B cell (primary cell): ENCODE measurements around the gene LAMA4. TPM values are rescaled to one million over a fixed set of nuclear protein-coding genes. Genes with fewer than 3 reads are reported as not detected.

Source experiments
- ATAC-seq: fragments of 200-7000 bp; cut with Tn5 transposase; one replicate; pipeline ENCODE4 v1.10.0; 2021; ENCODE audit warnings: low read depth, mild to moderate bottlenecking, moderate number of reproducible peaks, moderate library complexity
- CTCF ChIA-PET: fragments of 350-600 bp; sonication (Branson Sonifier 250); formaldehyde crosslinking; loops from one replicate; lab custom pipeline; 2021; ENCODE audit warnings: antibody characterized with exemption, inconsistent platforms; lab: Charles Lee
- POLR2A ChIA-PET: fragments of 350-600 bp; sonication (Branson Sonifier 250); formaldehyde crosslinking; loops from one replicate; lab custom pipeline; 2021; ENCODE audit warnings: antibody characterized with exemption; lab: Charles Lee
- DNase-seq: peaks from one replicate; pipeline ENCODE4 v3.0.0; 2013
- H2AFZ ChIP-seq: 2 replicates; pipeline ENCODE4 v1.6.1; 2012; ENCODE audit warnings: mild to moderate bottlenecking, low read depth, low read length; ENCODE audit not compliant: insufficient read depth, poor library complexity, severe bottlenecking
- H3K27ac ChIP-seq, 2 donors: 1 replicate in 1 of 2; 2 replicates in 1 of 2; pipeline ENCODE4 v1.5.1; 2012 to 2013; ENCODE audit warnings: low read length in 2 of 2, mild to moderate bottlenecking in 2 of 2, moderate library complexity in 1 of 2
- H3K27me3 ChIP-seq, 4 experiments: fragments of 200-600 bp in 1 of 4; sonication (generic) in 1 of 4; replicated peaks in 1 of 4; 1 replicate in 2 of 4; 2 replicates in 2 of 4; pipeline versions ENCODE4 v1.6.1 to v1.7.0; 2013 to 2016; ENCODE audit warnings: low read length in 3 of 4, mild to moderate bottlenecking in 2 of 4, mixed read lengths in 1 of 4, moderate library complexity in 1 of 4; ENCODE audit not compliant: insufficient read depth in 4 of 4, control insufficient read depth in 3 of 4; ENCODE audit errors: control extremely low read depth in 1 of 4
- H3K36me3 ChIP-seq, 2 experiments: replicated peaks in 1 of 2; 1 replicate in 1 of 2; 2 replicates in 1 of 2; pipeline versions ENCODE4 v1.6.1 to v1.7.1; 2013; ENCODE audit warnings: low read length in 1 of 2; ENCODE audit not compliant: insufficient read depth in 2 of 2, control insufficient read depth in 1 of 2; ENCODE audit errors: control extremely low read depth in 1 of 2, extremely low read depth in 1 of 2
- H3K4me1 ChIP-seq, 2 donors: fragments of 200-600 bp in 1 of 2; sonication (generic) in 1 of 2; 1 replicate in 1 of 2; 2 replicates in 1 of 2; pipeline versions ENCODE4 v1.5.1 to v1.6.1; 2013 to 2017; ENCODE audit warnings: low read length in 2 of 2; ENCODE audit not compliant: control insufficient read depth in 2 of 2, insufficient read depth in 2 of 2
- H3K4me2 ChIP-seq: replicated peaks from 2 replicates; pipeline ENCODE3; 2012; ENCODE audit warnings: mild to moderate bottlenecking, low read depth, low read length; ENCODE audit not compliant: poor library complexity, severe bottlenecking
- H3K4me3 ChIP-seq, 5 experiments: fragments of 200-600 bp in 1 of 5; sonication (generic) in 1 of 5; 1 replicate in 3 of 5; 2 replicates in 2 of 5; pipeline versions ENCODE4 v1.5.1 to v1.7.0; 2011 to 2016; ENCODE audit warnings: low read length in 4 of 5, mild to moderate bottlenecking in 4 of 5, low read depth in 2 of 5, control low read depth in 1 of 5, moderate library complexity in 1 of 5; ENCODE audit not compliant: insufficient read depth in 1 of 5; ENCODE audit errors: control extremely low read depth in 1 of 5, extremely low read depth in 1 of 5
- H3K79me2 ChIP-seq: fragments of 200-600 bp; sonication (generic); one replicate; pipeline ENCODE4 v1.6.0; 2016; ENCODE audit warnings: low read length; ENCODE audit not compliant: control insufficient read depth, insufficient read depth
- H3K9ac ChIP-seq: fragments of 200-600 bp; sonication (generic); 2 replicates; pipeline ENCODE4 v1.6.1; 2017; ENCODE audit warnings: mild to moderate bottlenecking, low read length, moderate library complexity
- H3K9me3 ChIP-seq, 3 donors: one replicate each; pipeline versions ENCODE4 v1.6.1 to v1.7.1; 2013; ENCODE audit warnings: low read length in 2 of 3; ENCODE audit not compliant: control insufficient read depth in 2 of 3, insufficient read depth in 1 of 3; ENCODE audit errors: control extremely low read depth in 1 of 3
- H4K20me1 ChIP-seq: 2 replicates; pipeline ENCODE4 v1.6.0; 2012; ENCODE audit warnings: mild to moderate bottlenecking, low read length; ENCODE audit not compliant: insufficient read depth, control insufficient read depth, poor library complexity, severe bottlenecking
- H3K27ac Mint-ChIP-seq: one replicate; pipeline ENCODE4 v1.8.0; 2021; ENCODE audit warnings: mixed read lengths
- H3K27me3 Mint-ChIP-seq: one replicate; pipeline ENCODE4 v1.8.0; 2021; ENCODE audit warnings: mixed read lengths
- H3K4me1 Mint-ChIP-seq: one replicate; pipeline ENCODE4 v1.8.0; 2021; ENCODE audit warnings: mixed read lengths
- H3K4me3 Mint-ChIP-seq: one replicate; pipeline ENCODE4 v1.8.0; 2021; ENCODE audit warnings: mixed read lengths
- H3K9me3 Mint-ChIP-seq: one replicate; pipeline ENCODE4 v1.8.0; 2022; ENCODE audit warnings: mixed read lengths; ENCODE audit not compliant: insufficient read depth
- EZH2 ChIP-seq: IDR thresholded peaks from 2 replicates; pipeline ENCODE4 v1.6.1; 2012; ENCODE audit warnings: borderline replicate concordance, low read depth, mild to moderate bottlenecking, moderate library complexity, low read length; ENCODE audit not compliant: insufficient read depth, poor library complexity, severe bottlenecking
- WGBS: methylation state at CpG from one replicate; pipeline ENCODE4 v1.1.5; 2013; ENCODE audit warnings: missing lambda C conversion rate; ENCODE audit not compliant: insufficient coverage; 5-methylcytosine and 5-hydroxymethylcytosine counted together
- intact Hi-C: fragments of 100-400 bp; cut with micrococcal nuclease; formaldehyde crosslinking; loops from one replicate; pipeline ENCODE4 v1.10.0; 2022
- polyA plus RNA-seq: library from polyadenylated mRNA; depleted of rRNA; stranded (reverse); fragments of >200 nt; gene quantifications from 2 replicates; pipeline ENCODE4 v1.2.3, GENCODE V29; 2012
- total RNA-seq, 2 donors: library from RNA; stranded (reverse); fragments of 120-200 nt in 1 of 2; gene quantifications; 1 replicate in 1 of 2; 2 replicates in 1 of 2; pipeline versions ENCODE4 v1.2.3 to v1.2.4, GENCODE V29; 2013 to 2022
- TF ChIP-seq, protein P1 (sequence below): fragments of 200-600 bp; IDR thresholded peaks from one replicate; pipeline ENCODE4 v1.8.0; 2022; ENCODE audit warnings: antibody characterized with exemption, mild to moderate bottlenecking

LAMA4 gene
- total and polyA plus RNA-seq, 2 donors (not counting 1 experiment from before 2014, with no cell fraction given) = not detected

DNA sequence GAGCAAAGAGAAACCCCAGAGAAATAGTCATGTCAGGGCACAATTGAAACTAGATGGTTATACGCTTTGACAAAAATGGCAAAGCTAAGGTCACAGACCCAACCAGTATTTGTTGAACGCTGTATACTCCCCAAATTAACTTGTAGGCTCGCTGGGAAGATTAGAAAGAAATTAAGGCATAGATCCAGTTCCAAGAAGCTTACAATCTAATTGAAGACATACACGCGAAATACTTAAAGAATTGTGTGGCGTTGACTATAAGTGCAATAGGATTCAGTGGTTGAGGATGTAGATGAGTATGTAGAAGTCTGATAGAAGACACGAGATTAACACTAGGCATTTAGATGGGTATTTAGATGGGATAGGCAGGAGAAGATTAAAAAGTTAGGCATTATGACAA is 166.5 kb downstream of the LAMA4 start:
- no peaks in the 10 kb centered on the region for H4K20me1 ChIP-seq
- H3K9me3 ChIP-seq = no peaks in the 10 kb centered on the region
- TF ChIP-seq, protein P1, sequence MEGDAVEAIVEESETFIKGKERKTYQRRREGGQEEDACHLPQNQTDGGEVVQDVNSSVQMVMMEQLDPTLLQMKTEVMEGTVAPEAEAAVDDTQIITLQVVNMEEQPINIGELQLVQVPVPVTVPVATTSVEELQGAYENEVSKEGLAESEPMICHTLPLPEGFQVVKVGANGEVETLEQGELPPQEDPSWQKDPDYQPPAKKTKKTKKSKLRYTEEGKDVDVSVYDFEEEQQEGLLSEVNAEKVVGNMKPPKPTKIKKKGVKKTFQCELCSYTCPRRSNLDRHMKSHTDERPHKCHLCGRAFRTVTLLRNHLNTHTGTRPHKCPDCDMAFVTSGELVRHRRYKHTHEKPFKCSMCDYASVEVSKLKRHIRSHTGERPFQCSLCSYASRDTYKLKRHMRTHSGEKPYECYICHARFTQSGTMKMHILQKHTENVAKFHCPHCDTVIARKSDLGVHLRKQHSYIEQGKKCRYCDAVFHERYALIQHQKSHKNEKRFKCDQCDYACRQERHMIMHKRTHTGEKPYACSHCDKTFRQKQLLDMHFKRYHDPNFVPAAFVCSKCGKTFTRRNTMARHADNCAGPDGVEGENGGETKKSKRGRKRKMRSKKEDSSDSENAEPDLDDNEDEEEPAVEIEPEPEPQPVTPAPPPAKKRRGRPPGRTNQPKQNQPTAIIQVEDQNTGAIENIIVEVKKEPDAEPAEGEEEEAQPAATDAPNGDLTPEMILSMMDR = no peak
- no peak for TF ChIP-seq EZH2
- WGBS = 40% methylated on average over 1 of the region's 7 CpGs
- H3K79me2 ChIP-seq = no peaks in the 10 kb centered on the region
- H3K4me3 ChIP-seq = peak overlapping the region; percentile 69 to 88 (median 83)
- no peak for ATAC-seq
- H3K27ac ChIP-seq = peak overlapping the region; percentile 84
- H3K36me3 ChIP-seq = peaks cover 0 to 4% of the 10 kb centered on the region in 2 experiments
- Mint-ChIP-seq H3K4me3 (no peak overlapping the region), H3K9me3 (no peaks in the 10 kb centered on the region), H3K27ac (no peak overlapping the region), H3K27me3 (peaks cover 18% of the 10 kb centered on the region), H3K4me1 (no peaks in the 10 kb centered on the region)
- ChIA-PET POLR2A (no interaction called here), CTCF (interaction anchor here (1.2 to 2.9 kb wide), 7 partner anchors 23 to 1771 kb away, joined by 3 to 52 read pairs (median 6); no protein-coding TSS in a partner anchor)
- peaks cover 7 to 8% of the 10 kb centered on the region in 2 donors for H3K4me1 ChIP-seq
- peak overlapping the region; percentile 72 for H3K4me2 ChIP-seq
- H3K9ac ChIP-seq = peak overlapping the region; percentile 84
- H2AFZ ChIP-seq = peak overlapping the region; percentile 84
- intact Hi-C loops = loop anchor here (1.0 to 5.0 kb wide), 7 partner anchors 45 to 1883 kb away; partner anchors contain the start of genes FYN, HDAC2 and TRAF3IP2
- DNase-seq = no peak
- H3K27me3 ChIP-seq = peaks cover 0 to 17% (median 5%) of the 10 kb centered on the region in 4 experiments

DNA sequence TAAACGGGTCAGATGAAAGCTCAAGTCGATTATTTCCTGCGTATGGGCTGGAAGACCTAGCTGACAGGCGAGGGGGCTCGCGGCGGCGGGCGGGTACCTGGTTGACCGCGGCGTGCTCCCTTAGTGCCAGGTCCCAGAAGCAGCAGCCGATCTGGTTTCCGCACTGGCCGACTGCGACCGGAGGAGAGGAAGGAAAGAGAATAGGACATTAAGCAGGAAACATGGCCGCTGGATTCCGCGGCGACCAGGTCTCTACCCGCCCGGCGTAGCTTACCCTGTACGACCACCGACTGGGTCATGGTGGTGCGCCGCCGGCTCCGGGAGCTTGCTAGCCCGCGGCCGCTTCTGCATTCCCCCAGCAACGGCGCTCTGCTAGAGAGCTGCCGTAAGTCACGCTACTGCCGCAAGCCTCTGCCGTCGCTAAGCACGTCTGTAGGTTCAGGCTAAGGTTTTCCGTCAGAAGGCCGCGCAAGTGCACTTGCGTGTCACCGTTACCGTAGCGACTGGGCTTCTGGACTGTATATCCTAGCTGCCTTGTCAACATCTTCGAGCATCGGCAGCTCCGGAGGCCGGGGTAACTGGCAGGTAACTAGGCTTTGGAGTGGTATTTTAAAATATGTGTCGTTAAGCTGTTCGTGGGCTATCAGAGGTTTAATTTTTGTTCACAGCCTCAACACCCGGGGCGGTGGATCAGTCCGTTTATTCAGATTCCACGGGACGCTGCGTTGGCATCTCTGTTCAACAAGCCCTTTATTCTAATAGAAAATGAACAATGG is 167.0 kb downstream of the LAMA4 start, which contains the start of the genes FAM229B and TUBE1:
FAM229B (plus strand) TSS at position 456 of the 776 bp plus-strand sequence. CDS start 11,693 bp downstream, outside the sequence.
TUBE1 (minus strand) TSS at position 347 of the 776 bp plus-strand sequence; CDS start at position 299, 48 bp downstream.
- Histone ChIP-seq H2AFZ (peak within 1 kb of the TSS; percentile 84), H3K36me3 (peaks cover 0 to 5% of the 10 kb centered on the region in 2 experiments), H4K20me1 (no peaks in the 10 kb centered on the region), H3K79me2 (no peaks in the 10 kb centered on the region), H3K4me3 (peak within 1 kb of the TSS; percentile 69 to 88 (median 83)), H3K27me3 (peaks cover 0 to 14% (median 5%) of the 10 kb centered on the region in 4 experiments), H3K4me1 (peaks cover 7 to 8% of the 10 kb centered on the region in 2 donors), H3K9ac (peak within 1 kb of the TSS; percentile 84), H3K27ac (peak within 1 kb of the TSS; percentile 84), H3K9me3 (no peaks in the 10 kb centered on the region), H3K4me2 (peak within 1 kb of the TSS; percentile 72)
- intact Hi-C loops = loop anchor here (1.0 to 5.0 kb wide), 7 partner anchors 44 to 1883 kb away; partner anchors contain the start of genes FYN, HDAC2 and TRAF3IP2
- under 1% methylated on average over 54 of the region's 60 CpGs for WGBS
- Mint-ChIP-seq H3K4me1 (no peaks in the 10 kb centered on the region), H3K27ac (no peak within 1 kb of the TSS), H3K4me3 (no peak within 1 kb of the TSS), H3K9me3 (no peaks in the 10 kb centered on the region), H3K27me3 (peaks cover 15% of the 10 kb centered on the region)
- ChIA-PET CTCF (interaction anchor here (0.6 to 2.9 kb wide), 13 partner anchors 9 to 1771 kb away, joined by 3 to 52 read pairs (median 4); no protein-coding TSS in a partner anchor), POLR2A (interaction anchor here (0.6 kb wide), 1 partner anchor 1546 kb away, joined by 3 read pairs; no protein-coding TSS in a partner anchor)
- ATAC-seq (peak; percentile 97), DNase-seq (peak; percentile 96)
- no peak for TF ChIP-seq EZH2
- TF ChIP-seq, protein P1 = no peak
